ENCODE data around the gene COQ9. TPM values are rescaled to one million over a fixed set of nuclear protein-coding genes. Genes with fewer than 3 reads are reported as not detected.

The COQ9 gene
- total RNA-seq, 1 donor from 2014 or later, result 35.7 TPM

DNA sequence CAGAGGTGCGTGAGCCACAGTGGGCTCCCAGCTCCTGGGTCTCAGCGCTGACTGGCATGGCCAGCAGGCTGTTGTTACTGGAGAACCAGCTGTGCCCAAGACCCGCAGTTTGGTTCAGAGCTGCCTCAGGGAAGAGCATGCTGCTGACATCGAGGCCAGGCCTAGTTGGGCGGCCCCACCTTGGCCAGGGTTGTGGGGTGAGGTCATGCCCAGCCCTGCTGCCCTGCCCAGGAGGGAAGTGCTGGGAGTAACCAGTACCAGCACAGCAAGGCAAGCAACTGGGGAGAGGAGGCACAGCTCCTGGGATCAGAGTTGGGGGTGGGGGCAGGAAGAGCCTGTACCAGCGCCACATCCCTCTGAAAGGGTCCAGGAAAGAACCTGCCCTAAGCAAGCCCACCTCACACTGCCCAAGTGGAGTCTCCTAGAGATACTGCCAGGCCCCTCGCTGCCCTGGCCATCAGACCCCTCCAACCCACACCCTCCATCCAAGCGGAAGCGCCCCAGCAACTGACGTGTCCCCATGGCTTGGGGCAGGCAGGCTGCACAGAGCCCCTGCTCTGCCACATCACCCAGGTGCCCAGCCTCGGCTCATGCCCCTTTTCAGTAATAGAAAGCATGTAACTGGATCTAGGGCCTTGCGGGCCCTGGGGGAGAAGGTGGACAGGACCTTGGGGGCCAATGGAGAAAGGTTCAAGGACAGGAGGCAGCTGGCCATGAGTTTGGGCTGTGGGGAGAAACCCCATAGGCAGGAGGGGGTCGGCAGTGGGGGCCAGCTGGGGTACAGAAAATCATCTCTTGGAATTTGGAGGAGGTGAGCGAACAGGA is 38.0 kb downstream of the COQ9 start:
- intact Hi-C loops (cut with DNase I), result no loop called here
- DNase-seq (ENCODE audit: low spot score in 2 of 2), result no peak
- Histone ChIP-seq H3K36me3 (no peaks in the 10 kb centered on the region), H3K4me1 (peaks cover 12 to 39% of the 10 kb centered on the region in 2 donors), H3K4me3 (peak overlapping the region; percentile 84 to 93), H3K9me3 (no peaks in the 10 kb centered on the region), H3K27me3 (no peaks in the 10 kb centered on the region), H3K27ac (peak overlapping the region; percentile 91 to 94)
- TF ChIP-seq, protein P1, sequence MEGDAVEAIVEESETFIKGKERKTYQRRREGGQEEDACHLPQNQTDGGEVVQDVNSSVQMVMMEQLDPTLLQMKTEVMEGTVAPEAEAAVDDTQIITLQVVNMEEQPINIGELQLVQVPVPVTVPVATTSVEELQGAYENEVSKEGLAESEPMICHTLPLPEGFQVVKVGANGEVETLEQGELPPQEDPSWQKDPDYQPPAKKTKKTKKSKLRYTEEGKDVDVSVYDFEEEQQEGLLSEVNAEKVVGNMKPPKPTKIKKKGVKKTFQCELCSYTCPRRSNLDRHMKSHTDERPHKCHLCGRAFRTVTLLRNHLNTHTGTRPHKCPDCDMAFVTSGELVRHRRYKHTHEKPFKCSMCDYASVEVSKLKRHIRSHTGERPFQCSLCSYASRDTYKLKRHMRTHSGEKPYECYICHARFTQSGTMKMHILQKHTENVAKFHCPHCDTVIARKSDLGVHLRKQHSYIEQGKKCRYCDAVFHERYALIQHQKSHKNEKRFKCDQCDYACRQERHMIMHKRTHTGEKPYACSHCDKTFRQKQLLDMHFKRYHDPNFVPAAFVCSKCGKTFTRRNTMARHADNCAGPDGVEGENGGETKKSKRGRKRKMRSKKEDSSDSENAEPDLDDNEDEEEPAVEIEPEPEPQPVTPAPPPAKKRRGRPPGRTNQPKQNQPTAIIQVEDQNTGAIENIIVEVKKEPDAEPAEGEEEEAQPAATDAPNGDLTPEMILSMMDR (IDR thresholded peaks at IDR 0.05), result no peak

DNA sequence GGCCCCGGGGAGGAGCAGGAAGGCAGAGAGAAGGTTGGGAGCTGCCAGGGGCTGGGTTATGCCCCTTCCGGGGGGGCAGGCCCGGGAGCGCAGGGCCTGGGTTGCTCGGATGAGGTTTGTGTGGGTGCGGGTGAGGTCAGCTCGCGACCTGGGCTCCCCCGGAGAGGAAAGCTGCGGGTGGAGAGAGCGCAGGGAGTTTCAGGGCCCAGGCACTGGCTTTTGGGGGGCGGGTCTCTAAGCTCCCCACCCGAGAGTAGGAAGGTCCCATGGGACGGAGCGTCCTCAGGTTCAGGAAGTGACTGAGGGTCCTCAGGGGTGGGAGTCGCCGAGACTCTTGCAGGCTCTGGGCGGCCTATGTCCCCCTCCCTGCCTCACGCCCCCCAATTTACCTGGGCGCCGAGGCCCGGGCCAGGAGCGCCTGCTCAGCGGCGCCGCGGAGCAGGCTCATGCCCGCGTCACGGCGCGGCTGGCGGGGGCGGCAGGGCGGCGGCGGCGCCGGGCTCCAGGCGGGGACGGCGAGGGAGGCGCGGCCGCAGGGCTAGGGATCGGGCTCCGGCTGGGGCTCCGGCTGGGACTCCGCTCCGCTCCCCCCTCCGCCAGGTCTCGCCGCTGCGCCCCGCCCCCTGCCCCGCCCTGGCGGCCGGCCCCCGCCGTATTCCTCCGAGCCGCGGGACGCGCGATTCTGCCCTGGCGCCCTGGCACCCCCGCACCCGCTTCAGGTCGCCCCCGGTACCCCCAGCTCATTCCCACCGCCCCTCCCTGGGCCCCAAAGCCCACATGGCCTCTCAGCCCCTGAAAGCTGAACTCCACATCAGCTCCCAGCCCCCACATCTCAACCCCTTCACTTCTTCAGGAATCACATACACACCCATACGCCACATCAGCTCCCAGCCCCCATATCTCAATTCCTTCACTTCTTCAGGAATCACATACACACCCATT is 38.9 kb downstream of the COQ9 start, which contains the start of gene DOK4:
DOK4 (minus strand) TSS at position 578 of the 942 bp plus-strand sequence. CDS start 6,986 bp downstream, outside the sequence.
- Histone ChIP-seq H3K4me3 (peak within 1 kb of the TSS; percentile 84 to 93), H3K36me3 (no peaks in the 10 kb centered on the region), H3K9me3 (no peaks in the 10 kb centered on the region), H3K4me1 (peaks cover 7 to 32% of the 10 kb centered on the region in 2 donors), H3K27me3 (no peaks in the 10 kb centered on the region), H3K27ac (peak within 1 kb of the TSS; percentile 91 to 94)
- intact Hi-C loops (cut with DNase I), result loop anchor here (1.0 to 2.0 kb wide), 2 partner anchors 39 to 50 kb away; partner anchors contain the start of genes CCDC102A, CIAPIN1 and COQ9
- DNase-seq (ENCODE audit: low spot score in 2 of 2), result peak in 1 of 2 donors; percentile 88
- TF ChIP-seq, protein P1 (IDR thresholded peaks at IDR 0.05), result no peak

DNA sequence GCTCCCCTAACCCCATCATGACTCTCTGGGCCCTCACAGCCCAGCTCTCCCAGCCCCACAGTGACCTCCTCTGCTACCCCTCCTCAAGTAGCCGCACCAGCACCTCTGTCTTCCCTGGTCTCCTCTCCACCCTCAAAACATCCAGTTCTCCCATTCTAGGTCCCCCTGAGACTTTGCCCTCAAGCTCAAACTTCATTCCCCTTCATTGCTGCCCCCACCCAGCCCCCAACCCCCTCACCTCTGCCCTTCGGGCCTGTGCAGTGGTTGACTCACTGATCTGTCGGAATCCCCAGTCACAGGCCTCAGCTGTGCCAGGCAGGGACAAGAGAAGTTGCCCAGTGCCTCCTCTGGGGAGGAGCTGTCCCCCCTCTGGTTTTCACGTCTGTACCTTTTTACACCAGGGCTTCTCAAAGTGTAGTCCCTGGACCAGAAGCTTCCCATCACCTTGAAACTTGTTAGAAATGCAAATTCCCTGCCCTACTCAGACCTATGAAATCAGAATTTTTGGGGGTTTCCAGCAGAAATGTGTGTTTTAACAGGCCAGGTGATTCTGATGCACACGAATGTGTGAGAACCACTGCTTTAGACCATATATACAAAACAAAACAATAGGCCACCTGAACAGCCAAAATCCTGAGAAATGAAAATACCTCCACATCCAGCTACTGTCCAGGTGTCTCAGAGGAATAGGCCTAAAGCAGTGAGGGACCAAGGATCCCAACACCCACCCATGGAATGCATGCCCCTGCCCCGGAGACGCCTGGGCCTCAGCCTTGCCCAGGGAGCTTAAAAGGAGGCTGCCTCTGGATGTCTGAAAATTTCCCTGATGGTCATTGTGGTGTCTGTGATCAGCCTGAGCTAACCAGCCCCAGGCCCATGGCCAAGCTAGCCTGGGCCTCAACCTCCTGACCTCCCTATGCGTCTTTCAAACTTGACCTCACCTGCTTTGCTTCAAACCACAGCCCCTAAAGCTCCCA is 39.9 kb downstream of the COQ9 start:
- H3K27ac ChIP-seq, result peak overlapping the region; percentile 91 to 94
- no peaks in the 10 kb centered on the region for H3K27me3 ChIP-seq
- H3K4me3 ChIP-seq, result peak overlapping the region; percentile 84 to 93
- no peaks in the 10 kb centered on the region for H3K9me3 ChIP-seq
- TF ChIP-seq, protein P1 (IDR thresholded peaks at IDR 0.05), result no peak
- peaks cover 7 to 32% of the 10 kb centered on the region in 2 donors for H3K4me1 ChIP-seq
- no peaks in the 10 kb centered on the region for H3K36me3 ChIP-seq
- DNase-seq (ENCODE audit: low spot score in 2 of 2), result no peak
- intact Hi-C loops (cut with DNase I), result loop anchor here (1.0 to 2.0 kb wide), 2 partner anchors 40 to 49 kb away; partner anchors contain the start of genes CCDC102A, CIAPIN1 and COQ9

DNA sequence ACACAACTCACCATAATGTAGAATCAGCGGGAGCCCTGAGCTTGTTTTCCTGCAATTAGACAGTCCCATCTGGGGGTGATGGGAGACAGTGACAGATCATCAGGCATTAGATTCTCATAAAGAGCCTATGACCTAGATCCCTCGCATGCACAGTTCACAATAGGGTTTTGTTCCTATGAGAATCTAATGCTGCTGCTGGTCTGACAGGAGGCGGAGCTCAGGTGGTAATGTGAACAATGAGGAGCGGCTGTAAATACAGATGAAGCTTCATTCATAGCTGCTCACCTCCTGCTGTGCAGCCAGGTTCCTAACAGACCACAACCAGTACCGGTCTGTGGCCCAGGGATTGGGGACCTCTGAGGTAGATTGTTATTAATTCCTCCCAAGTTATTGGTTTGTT is 42.0 kb downstream of the COQ9 start:
- Histone ChIP-seq H3K27me3 (no peaks in the 10 kb centered on the region), H3K9me3 (no peaks in the 10 kb centered on the region), H3K4me1 (peaks cover 7 to 27% of the 10 kb centered on the region in 2 donors), H3K4me3 (no peak overlapping the region), H3K27ac (no peak overlapping the region), H3K36me3 (no peaks in the 10 kb centered on the region)
- TF ChIP-seq, protein P1 (IDR thresholded peaks at IDR 0.05), result no peak
- intact Hi-C loops (cut with DNase I), result no loop called here
- DNase-seq (ENCODE audit: low spot score in 2 of 2), result no peak

All from ascending aorta (tissue), 2 donors.